Measurements from ENCODE around the gene PANK4.
"Not testable (repeated sequence)": the region's sequence is repeated elsewhere in the genome, so short reads cannot be mapped to it uniquely, and the experiment has no call there.

PANK4 gene

DNA sequence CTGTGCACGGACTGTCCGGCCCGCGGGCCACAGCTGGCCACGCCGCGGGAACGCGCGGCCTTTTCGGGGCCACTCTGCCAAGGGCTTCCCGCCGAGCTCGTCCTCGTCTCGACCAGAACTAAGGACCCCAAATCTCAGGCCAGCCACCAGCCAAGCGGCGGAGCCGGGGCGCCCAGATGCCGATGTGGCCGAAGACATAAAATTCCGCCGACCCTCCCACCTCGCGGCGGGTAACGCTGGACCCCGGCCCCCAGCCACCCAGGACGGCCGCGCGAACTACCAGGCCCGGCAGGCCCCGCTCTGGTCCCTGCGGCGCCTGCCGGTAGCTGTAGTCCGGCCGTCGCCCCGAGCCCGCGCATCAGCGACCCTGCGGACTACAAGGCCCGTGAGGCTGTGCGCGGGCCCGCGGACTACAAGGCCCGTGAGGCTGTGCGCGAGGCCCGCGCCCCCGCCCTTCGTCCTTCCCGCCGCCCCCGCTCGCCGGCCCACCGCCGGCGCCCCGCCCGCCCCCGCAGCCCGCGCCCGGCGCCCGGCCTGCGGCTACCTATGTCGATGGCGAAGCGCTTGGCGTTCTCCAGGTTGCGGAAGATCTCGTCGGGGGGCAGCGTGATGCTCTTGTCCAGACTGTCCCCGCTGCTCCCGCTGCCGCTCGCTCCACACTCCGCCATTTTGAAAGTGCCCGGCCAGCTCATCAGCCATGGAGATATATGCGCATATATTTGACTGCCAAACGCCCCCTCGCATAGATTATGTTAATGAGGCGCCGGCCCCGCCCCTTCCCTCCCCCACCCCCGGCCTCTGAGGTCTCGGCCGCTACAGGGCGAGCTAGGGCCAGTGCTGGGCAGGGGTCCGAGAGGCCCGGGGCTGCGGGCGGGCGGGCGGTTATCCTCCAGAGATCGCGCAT, at the start of gene PANK4:
PANK4 (minus strand) TSS at position 677 of the 904 bp plus-strand sequence; CDS start at position 668, 9 bp downstream.
- Mint-ChIP-seq H3K4me1 (peaks cover 38 to 59% of the 10 kb centered on the region in 2 donors), H3K27ac (peak within 1 kb of the TSS; percentile 99), H3K9me3 (no peaks in the 10 kb centered on the region), H3K4me3 (peak within 1 kb of the TSS; percentile 96 to 97), H3K36me3 (peaks cover 5 to 6% of the 10 kb centered on the region in 2 donors), H3K27me3 (peaks cover 6 to 7% of the 10 kb centered on the region in 2 donors)
- DNase-seq (peak; percentile 83), ATAC-seq (replicated peaks) (peak; percentile 90 to 93)

DNA sequence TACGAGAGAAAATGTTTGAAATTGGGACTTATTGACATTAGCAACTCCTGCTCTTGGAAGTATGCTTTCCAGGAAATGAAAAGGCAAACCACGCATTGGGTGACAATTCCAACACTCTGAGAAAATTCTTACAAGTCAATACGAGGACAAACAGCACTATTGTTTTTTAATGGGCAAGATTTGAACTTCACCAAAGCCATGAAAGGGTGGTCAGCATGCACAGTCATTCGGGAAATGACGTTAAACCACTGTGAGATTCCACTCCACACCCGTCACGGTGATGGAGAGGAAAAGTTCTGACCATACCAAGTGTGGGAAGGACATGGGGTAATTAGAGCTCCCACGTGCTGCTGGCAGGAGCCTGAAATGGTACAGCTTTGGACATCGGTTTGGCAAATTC, 48.0 kb upstream of the PANK4 start:
- ATAC-seq (replicated peaks) (no peak), DNase-seq (no peak)
- Mint-ChIP-seq H3K4me3 (no peak overlapping the region), H3K4me1 (peaks cover 34 to 62% of the 10 kb centered on the region in 2 donors), H3K27ac (no peak overlapping the region), H3K9me3 (peaks cover 19 to 22% of the 10 kb centered on the region in 2 donors), H3K27me3 (no peaks in the 10 kb centered on the region), H3K36me3 (peaks cover 25 to 42% of the 10 kb centered on the region in 2 donors)

DNA sequence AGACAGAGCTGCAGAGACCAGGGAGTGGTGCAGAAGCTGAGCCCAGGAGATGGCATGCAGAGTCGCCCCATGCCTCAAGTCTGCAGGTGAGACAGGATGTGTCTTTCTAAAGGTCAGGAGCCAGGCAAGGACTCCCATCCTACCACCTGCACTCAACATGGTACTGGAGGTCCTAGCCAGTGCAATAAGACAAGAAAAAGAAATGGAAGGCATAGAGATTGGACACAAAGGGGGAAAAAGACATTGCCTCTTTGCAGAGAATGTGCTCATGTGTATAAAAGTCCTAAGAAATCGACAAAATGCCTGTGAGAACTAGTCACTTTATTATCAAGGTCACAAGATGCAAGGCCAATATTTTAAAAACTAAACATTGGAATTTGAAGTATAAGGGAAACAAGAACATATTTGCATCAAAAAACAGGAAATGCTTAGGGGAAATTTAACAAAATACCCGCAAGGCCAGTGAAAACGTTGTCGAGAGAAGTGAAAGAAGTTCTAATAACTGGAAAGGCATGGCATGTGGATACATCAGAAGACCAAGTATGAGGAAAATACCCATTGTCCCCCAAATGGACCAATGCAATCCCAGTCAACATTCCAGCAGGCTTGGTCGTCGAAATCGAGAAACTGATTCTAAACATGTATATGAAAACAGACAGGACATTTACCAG, 47.0 kb upstream of the PANK4 start:
- Mint-ChIP-seq H3K4me1 (peaks cover 26 to 53% of the 10 kb centered on the region in 2 donors), H3K36me3 (peaks cover 24 to 42% of the 10 kb centered on the region in 2 donors), H3K27ac (no peak overlapping the region), H3K4me3 (peak overlapping the region in 1 of 2 donors; percentile 14), H3K27me3 (no peaks in the 10 kb centered on the region), H3K9me3 (peaks cover 16 to 18% of the 10 kb centered on the region in 2 donors)
- no peak for DNase-seq
- no peak for ATAC-seq (replicated peaks)

DNA sequence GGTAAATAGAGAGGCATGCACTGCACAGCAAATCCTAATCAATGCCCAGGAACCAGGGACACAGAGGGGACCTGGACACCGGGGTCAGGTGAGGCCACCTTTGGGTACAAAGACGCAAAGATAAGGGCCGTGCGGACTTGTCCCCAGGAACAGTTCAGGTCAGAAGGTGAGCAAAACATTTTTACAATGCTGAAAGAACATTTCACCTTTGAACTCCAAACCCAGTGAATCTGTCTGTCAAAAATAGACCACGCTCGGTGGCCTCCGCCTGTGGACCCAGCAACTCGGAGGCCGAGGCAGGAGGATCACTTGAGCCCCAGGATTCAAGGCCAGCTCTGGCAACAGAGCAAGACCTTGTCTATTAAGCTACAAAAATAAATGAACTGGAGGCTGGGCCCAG, 45.0 kb upstream of the PANK4 start:
- no peak for DNase-seq
- Mint-ChIP-seq H3K27ac (no peak overlapping the region), H3K36me3 (peaks cover 30 to 47% of the 10 kb centered on the region in 2 donors), H3K4me3 (no peak overlapping the region), H3K9me3 (peaks cover 16 to 18% of the 10 kb centered on the region in 2 donors), H3K4me1 (peaks cover 21 to 43% of the 10 kb centered on the region in 2 donors), H3K27me3 (no peaks in the 10 kb centered on the region)
- ATAC-seq (replicated peaks): no peak

DNA sequence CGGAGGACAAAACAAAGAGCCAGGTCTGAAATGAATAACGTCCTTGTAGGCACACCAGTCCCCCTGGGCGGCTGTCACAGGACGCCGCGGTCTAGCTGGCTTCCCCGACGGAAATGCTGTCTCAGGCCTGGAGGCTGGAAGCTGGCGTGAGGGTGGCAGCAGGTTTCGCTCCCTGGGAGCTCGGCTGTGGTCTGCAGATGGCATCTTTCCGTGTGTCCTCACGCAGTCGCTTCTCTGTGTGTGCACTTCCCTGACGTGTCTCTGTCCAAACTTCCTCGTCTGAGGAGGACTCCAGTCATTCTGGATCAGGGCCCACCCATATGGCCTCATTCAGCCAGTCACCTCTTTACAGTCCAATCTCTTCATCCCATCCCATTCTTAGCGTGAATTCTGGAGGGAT, 43.9 kb upstream of the PANK4 start:
- Mint-ChIP-seq H3K36me3 (peaks cover 32 to 48% of the 10 kb centered on the region in 2 donors), H3K27ac (peak overlapping the region; percentile 56), H3K4me3 (no peak overlapping the region), H3K9me3 (peaks cover 16 to 18% of the 10 kb centered on the region in 2 donors), H3K27me3 (no peaks in the 10 kb centered on the region), H3K4me1 (peaks cover 17 to 42% of the 10 kb centered on the region in 2 donors)
- DNase-seq (no peak), ATAC-seq (replicated peaks) (no peak)

DNA sequence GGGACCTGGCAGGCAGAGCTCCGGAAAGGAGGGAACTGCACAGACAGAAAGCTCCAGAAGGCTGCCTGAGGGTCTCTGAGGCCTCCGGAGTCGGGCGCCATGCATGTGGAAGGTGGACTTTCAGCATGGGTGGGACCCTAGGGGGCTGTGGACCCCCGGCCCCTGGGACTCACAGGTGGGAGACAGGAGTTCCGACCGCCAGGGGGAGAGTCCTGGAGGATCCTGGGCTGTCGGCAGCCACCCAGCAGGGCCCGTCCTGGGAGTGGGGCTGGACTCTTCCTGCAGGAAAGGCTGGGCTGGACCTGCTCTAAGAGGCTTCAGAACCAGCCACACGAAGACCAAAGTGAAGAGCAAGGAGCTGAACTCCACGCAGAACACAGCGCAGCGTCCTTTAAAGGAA, 43.3 kb upstream of the PANK4 start:
- peaks cover 15 to 18% of the 10 kb centered on the region in 2 donors for H3K9me3 Mint-ChIP-seq
- not testable (repeated sequence) for H3K27ac Mint-ChIP-seq; DNase-seq; ATAC-seq (replicated peaks); H3K27me3 Mint-ChIP-seq; H3K4me3 Mint-ChIP-seq
- peaks cover 37 to 52% of the 10 kb centered on the region in 2 donors for H3K36me3 Mint-ChIP-seq
- H3K4me1 Mint-ChIP-seq: peaks cover 22 to 48% of the 10 kb centered on the region in 2 donors

DNA sequence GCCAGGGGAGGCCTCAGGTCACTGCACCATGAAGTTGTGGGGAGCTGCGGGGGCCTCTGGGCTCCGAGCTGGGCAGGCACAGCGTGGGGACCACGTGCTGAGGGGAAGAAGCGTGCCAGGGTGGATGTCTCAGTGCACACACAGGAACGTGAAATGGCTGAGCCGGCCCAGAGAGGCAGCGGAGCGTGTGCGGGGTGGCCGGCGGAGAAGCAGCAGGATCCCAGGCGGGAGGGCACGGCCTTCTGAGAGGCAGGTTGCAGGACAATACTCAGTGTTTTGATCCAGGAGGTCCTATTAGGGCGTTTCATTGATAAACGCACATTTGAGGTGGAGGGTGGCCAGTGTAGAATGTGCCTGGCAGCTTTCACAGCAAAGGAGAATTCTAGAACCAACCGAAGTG, 42.7 kb upstream of the PANK4 start:
- H3K4me1 Mint-ChIP-seq: peaks cover 23 to 52% of the 10 kb centered on the region in 2 donors
- peak overlapping the region; percentile 86 for H3K27ac Mint-ChIP-seq
- DNase-seq (no peak), ATAC-seq (replicated peaks) (no peak)
- peaks cover 12 to 16% of the 10 kb centered on the region in 2 donors for H3K9me3 Mint-ChIP-seq
- no peaks in the 10 kb centered on the region for H3K27me3 Mint-ChIP-seq
- H3K36me3 Mint-ChIP-seq: peaks cover 40 to 54% of the 10 kb centered on the region in 2 donors
- H3K4me3 Mint-ChIP-seq: peak overlapping the region in 1 of 2 donors; percentile 13

DNA sequence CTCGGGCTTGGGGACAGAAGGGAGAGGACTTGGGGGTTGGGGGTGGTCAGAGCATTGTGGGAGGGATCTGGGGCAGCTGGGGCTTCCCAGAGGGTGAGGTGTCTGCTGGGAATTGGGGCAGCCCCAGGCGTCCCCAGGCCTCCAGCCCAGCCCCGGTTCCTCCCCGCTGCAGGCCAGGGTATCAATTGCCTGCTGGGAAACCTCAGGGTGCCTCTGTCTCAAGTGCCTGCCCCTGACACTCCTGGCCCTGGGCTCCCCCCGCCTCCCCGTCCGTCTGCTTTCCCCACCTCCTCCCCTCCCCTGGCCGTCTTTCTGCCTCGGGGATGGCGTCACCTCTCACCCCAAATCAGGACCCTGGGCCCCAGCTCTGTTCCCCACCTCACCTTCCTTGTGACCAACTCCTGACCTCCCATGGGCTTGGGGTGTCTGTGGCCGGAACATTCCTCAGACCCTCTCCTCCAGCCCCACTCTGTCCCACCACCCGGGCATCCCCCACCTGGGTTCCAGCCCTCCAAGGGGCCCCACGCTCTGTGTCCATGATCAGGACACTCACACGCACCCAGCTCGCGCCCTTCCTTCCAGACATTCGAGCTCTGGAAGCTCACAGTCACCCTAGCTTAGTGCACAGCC, 41.9 kb upstream of the PANK4 start:
- H3K27me3 Mint-ChIP-seq, DNase-seq, H3K9me3 Mint-ChIP-seq: not testable (repeated sequence)
- peak overlapping the region in 1 of 2 donors; percentile 44 for H3K4me3 Mint-ChIP-seq
- peaks cover 36 to 55% of the 10 kb centered on the region in 2 donors for H3K36me3 Mint-ChIP-seq
- ATAC-seq (replicated peaks): peak; percentile 26 to 36
- H3K27ac Mint-ChIP-seq: peak overlapping the region; percentile 67
- peaks cover 22 to 52% of the 10 kb centered on the region in 2 donors for H3K4me1 Mint-ChIP-seq

DNA sequence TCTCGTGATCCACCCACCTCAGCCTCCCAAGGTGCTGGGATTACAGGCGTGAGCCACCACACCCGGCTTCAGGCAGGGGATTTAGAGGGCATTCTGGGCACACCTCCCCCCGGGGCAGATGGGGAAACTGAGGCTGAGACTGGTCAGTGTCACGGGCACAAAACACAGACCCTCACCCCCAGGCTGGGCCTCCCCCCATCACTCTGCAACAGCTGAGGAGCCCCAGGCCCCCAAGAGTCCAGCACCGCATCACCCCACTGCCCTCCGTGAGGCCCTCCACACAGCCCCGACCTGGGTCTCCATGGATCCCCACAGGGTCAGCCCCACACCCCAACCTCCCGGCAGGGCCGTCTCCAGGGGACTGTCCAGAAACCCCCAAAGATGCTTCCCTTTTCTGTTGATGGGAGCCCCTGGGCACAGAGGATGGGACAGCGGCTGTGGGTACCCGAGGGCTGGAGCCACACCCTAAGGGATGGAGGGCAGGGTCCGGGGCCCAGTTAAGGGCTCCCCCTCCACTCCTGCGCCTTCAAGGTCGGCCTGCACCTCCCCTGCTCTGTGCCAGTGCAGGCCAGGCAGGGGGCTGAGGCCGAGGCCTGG, 40.8 kb upstream of the PANK4 start:
- Mint-ChIP-seq H3K9me3 (no peaks in the 10 kb centered on the region), H3K4me1 (peaks cover 20 to 55% of the 10 kb centered on the region in 2 donors), H3K27ac (peak overlapping the region; percentile 94), H3K27me3 (no peaks in the 10 kb centered on the region), H3K4me3 (peak overlapping the region in 1 of 2 donors; percentile 61), H3K36me3 (peaks cover 34 to 54% of the 10 kb centered on the region in 2 donors)
- ATAC-seq (replicated peaks) (peak; percentile 13 to 16), DNase-seq (no peak)

DNA sequence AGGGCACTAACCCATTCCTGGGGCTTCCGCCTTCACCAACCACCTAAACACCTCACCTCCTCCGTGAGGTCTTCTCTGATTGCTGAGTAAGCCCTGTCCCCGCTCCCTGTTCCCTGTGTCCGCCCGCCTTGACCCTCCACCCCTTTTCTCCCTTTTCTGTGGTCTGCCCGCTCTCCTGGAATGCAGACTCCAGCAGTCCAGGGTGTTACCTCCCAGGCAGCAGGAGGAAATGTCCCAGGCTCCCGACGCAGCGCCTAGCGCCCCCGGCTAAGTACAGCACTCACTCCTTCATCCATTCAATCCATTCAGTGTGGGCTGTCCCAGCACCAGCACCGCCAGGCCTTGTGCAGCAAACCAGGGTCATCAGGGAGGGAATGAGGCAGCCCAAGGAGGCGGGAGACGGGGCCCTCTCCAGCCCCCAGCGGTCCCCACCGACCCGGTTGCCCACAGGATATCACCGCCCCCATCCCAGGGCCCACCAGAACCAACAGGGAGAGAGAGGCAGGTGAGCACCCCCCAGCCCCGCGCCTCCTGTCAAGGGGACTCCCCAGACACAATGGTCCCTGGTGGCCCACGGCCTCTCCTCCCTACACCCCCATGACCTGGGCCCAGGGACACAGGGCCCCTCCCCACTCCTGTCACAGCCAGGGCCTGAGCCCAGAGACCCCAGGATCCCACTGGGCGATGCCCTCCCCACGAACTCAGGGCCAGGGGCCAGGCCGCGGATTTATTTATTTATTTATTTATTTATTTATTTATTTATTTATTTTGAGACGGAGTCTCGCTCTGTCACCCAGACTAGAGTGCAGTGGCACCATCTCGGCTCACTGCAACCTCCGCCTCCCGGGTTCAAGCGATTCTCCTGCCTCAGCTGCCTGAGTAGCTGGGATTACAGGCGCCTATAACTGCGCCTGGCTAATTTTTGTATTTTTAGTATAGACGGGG, 40.0 kb upstream of the PANK4 start:
- ATAC-seq (replicated peaks): peak; percentile 6 to 15
- DNase-seq: no peak
- H3K27ac Mint-ChIP-seq: peak overlapping the region; percentile 54
- H3K36me3 Mint-ChIP-seq: peaks cover 41 to 61% of the 10 kb centered on the region in 2 donors
- H3K9me3 Mint-ChIP-seq: no peaks in the 10 kb centered on the region
- H3K4me1 Mint-ChIP-seq: peaks cover 24 to 61% of the 10 kb centered on the region in 2 donors
- peak overlapping the region; percentile 5 to 10 for H3K4me3 Mint-ChIP-seq
- no peaks in the 10 kb centered on the region for H3K27me3 Mint-ChIP-seq

DNA sequence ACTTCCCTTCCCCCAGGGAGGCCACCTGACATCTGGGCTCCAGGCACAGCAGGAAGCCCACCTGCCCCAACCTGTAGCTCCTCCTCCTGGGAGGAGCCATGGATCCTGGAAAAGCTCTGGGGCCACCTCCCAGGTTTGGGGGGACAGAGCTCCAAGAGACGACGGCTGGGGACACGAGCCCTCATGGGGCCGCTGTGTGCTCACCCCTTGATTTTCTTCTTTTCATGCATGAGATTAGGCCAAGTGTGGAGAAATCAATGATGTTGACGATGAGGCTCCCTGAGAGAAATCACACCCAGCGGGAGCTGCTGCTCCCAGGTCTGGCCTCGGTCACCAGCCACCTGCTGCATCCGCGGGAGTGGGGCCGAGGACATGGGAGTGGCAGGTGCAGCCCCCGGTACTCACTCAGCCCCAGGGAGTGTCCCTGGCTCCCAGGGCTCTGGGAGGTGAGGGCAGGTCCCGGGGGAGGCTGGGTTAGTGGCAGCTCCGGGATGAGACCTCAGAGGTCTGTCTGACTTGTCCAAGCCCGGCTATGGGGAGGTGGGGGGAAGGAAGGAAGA, 38.5 kb upstream of the PANK4 start:
- no peaks in the 10 kb centered on the region for H3K27me3 Mint-ChIP-seq
- ATAC-seq (replicated peaks) (no peak), DNase-seq (no peak)
- H3K36me3 Mint-ChIP-seq: peaks cover 42 to 60% of the 10 kb centered on the region in 2 donors
- peak overlapping the region; percentile 73 for H3K27ac Mint-ChIP-seq
- H3K4me1 Mint-ChIP-seq: peaks cover 34 to 73% of the 10 kb centered on the region in 2 donors
- no peaks in the 10 kb centered on the region for H3K9me3 Mint-ChIP-seq
- H3K4me3 Mint-ChIP-seq: peak overlapping the region; percentile 14 to 29

DNA sequence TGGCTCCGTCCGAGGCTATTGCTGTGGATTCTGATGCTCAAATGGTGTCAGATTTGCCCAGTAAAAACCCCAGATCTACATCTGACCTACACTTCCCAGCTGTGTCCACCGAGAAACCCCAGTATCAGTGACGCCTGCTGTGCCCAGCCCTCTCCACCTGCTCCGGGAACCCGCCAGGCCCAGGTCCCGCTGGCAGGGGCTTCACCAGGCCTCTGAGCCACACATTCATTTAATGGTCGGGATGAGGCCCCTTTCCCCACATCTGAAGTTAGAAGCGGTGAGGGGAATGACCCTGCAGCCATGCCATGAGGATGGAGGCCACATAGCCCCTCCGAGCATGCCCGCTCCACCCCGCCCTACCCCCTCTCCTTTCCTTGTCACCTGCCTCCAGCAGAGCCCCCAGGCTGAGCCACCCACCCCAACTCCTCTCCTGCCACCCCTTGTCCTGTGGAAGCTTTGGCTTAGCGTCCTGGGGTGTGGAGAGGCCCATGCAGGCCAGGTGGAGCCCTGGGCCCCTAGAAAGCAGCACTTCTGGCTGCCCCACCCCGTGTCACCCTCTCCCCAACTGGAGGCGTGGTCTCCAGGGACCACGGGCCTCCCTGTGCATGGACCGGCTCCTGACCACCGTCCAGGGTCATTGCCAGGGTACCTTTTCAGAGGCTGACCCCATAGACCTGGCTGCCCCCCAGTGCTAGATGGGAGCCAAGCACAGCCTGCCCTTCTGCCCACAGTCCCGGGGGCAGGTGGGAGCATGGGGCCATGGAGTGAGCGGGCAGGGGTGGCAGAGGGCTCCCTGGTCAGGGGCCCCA, 37.8 kb upstream of the PANK4 start:
- H3K9me3 Mint-ChIP-seq: no peaks in the 10 kb centered on the region
- no peak for DNase-seq
- H3K27me3 Mint-ChIP-seq: no peaks in the 10 kb centered on the region
- peaks cover 45 to 61% of the 10 kb centered on the region in 2 donors for H3K36me3 Mint-ChIP-seq
- no peak overlapping the region for H3K4me3 Mint-ChIP-seq
- no peak for ATAC-seq (replicated peaks)
- no peak overlapping the region for H3K27ac Mint-ChIP-seq
- H3K4me1 Mint-ChIP-seq: peaks cover 37 to 76% of the 10 kb centered on the region in 2 donors
